HCT116 (cell line): Measurements from ENCODE around the gene WNT9B. TPM values are rescaled to one million over a fixed set of nuclear protein-coding genes. Genes with fewer than 3 reads are reported as not detected.

Experiments used
- ATAC-seq: fragments of 200-7000 bp; cut with Tn5 transposase; 2 replicates; pipeline ENCODE4 v1.9.1; 2020; ENCODE audit warnings: mild to moderate bottlenecking, moderate library complexity
- BruUV-seq: library from RNA; stranded (reverse); fragments of 400-500 nt; replicated peaks from 2 replicates; lab custom pipeline; 2021; lab: Mats Ljungman, UMichigan
- CTCF ChIA-PET: fragments of 300-600 bp; sonication (Branson Sonifier 250); formaldehyde crosslinking; loops from one replicate; lab custom pipeline; 2021; ENCODE audit warnings: antibody characterized with exemption; lab: Charles Lee
- POLR2A ChIA-PET: fragments of 300-600, 350-600 bp; sonication (Branson Sonifier 250); formaldehyde crosslinking; loops from one replicate; lab custom pipeline; 2021; ENCODE audit warnings: antibody characterized with exemption; lab: Charles Lee
- RAD21 ChIA-PET, 2 experiments: fragments of 300-600 bp; sonication (Branson Sonifier 250); formaldehyde crosslinking; loops; one replicate each; lab custom pipeline; 2023; ENCODE audit warnings: low total read pairs in 2 of 2; ENCODE audit not compliant: uncharacterized antibody in 2 of 2, unreplicated experiment in 2 of 2, low non-redundant PET in 1 of 2; lab: Charles Lee
- DNase-seq: peaks from one replicate; pipeline ENCODE4 v3.0.0-alpha.2; 2010; ENCODE audit warnings: low read depth, low spot score
- H2AFZ ChIP-seq: fragments of 200-600 bp; shearing (Covaris generic), sonication (generic); 2 replicates; pipeline ENCODE4 v1.6.1; 2017; ENCODE audit warnings: low read depth, mixed run types, mixed read lengths, antibody characterized with exemption, low read length; ENCODE audit not compliant: poor library complexity, severe bottlenecking
- H3K27ac ChIP-seq: 2 replicates; pipeline ENCODE4 v1.5.1; 2012; ENCODE audit warnings: low read depth, low read length
- H3K27me3 ChIP-seq: fragments of 200-600 bp; sonication (generic); 2 replicates; pipeline ENCODE4 v1.6.1; 2016; ENCODE audit warnings: mixed run types, low read length, mixed read lengths; ENCODE audit not compliant: insufficient read depth
- H3K36me3 ChIP-seq, 2 experiments: fragments of 200-500 bp in 1 of 2; fragments of 200-600 bp in 1 of 2; sonication (Bioruptor generic) in 1 of 2; sonication (generic) in 1 of 2; 2 replicates each; pipeline versions ENCODE4 v1.5.1 to v1.6.1; 2014 to 2016; ENCODE audit warnings: low read length in 2 of 2, inconsistent platforms in 1 of 2, mixed read lengths in 1 of 2, mixed run types in 1 of 2; ENCODE audit not compliant: insufficient read depth in 2 of 2, control insufficient read depth in 1 of 2
- H3K4me1 ChIP-seq, 2 experiments: fragments of 200-600 bp in 1 of 2; sonication (generic) in 1 of 2; 2 replicates each; pipeline versions ENCODE4 v1.5.1 to v1.6.1; 2012 to 2017; ENCODE audit warnings: low read length in 2 of 2, inconsistent platforms in 1 of 2, mild to moderate bottlenecking in 1 of 2, mixed read lengths in 1 of 2, mixed run types in 1 of 2, moderate library complexity in 1 of 2; ENCODE audit not compliant: insufficient read depth in 2 of 2, control insufficient read depth in 1 of 2
- H3K4me2 ChIP-seq: fragments of 200-600 bp; sonication (generic); 2 replicates; pipeline ENCODE4 v1.6.1; 2017; ENCODE audit warnings: mixed run types, low read length, mixed read lengths
- H3K4me3 ChIP-seq, 2 experiments: fragments of 200-600 bp in 1 of 2; sonication (generic) in 1 of 2; replicated peaks in 1 of 2; 2 replicates each; pipeline ENCODE4 v1.5.1; 2011 to 2016; ENCODE audit warnings: low read length in 2 of 2, control low read depth in 1 of 2, low read depth in 1 of 2, mild to moderate bottlenecking in 1 of 2, mixed read lengths in 1 of 2, mixed run types in 1 of 2
- H3K79me2 ChIP-seq: fragments of 200-600 bp; sonication (generic); 2 replicates; pipeline ENCODE4 v1.6.1; 2017; ENCODE audit warnings: mild to moderate bottlenecking, mixed run types, low read length, moderate library complexity, mixed read lengths; ENCODE audit not compliant: insufficient read depth
- H3K9ac ChIP-seq: fragments of 200-600 bp; sonication (generic); 2 replicates; pipeline ENCODE4 v1.6.1; 2016; ENCODE audit warnings: low read length, mixed read lengths
- H3K9me2 ChIP-seq: fragments of 200-600 bp; sonication (generic), shearing (Covaris generic); 2 replicates; pipeline ENCODE4 v1.6.1; 2017; ENCODE audit warnings: mixed run types, mild to moderate bottlenecking, moderate library complexity; ENCODE audit not compliant: insufficient read depth
- H3K9me3 ChIP-seq, 2 experiments: fragments of 200-500 bp in 1 of 2; fragments of 200-600 bp in 1 of 2; sonication (Bioruptor generic) in 1 of 2; sonication (generic) in 1 of 2; 2 replicates each; pipeline ENCODE4 v1.6.1; 2014 to 2017; ENCODE audit warnings: low read length in 2 of 2, mixed read lengths in 2 of 2, inconsistent platforms in 1 of 2, low read depth in 1 of 2, mild to moderate bottlenecking in 1 of 2, mixed run types in 1 of 2, moderate library complexity in 1 of 2; ENCODE audit not compliant: control insufficient read depth in 1 of 2, insufficient read depth in 1 of 2
- H4K20me1 ChIP-seq: fragments of 200-600 bp; sonication (generic), shearing (Covaris generic); 2 replicates; pipeline ENCODE4 v1.6.1; 2017; ENCODE audit warnings: mixed run types, mild to moderate bottlenecking, moderate library complexity; ENCODE audit not compliant: insufficient read depth
- CBX3 ChIP-seq: IDR thresholded peaks from 2 replicates; pipeline ENCODE4 v1.6.1; 2012; ENCODE audit warnings: low read depth
- SIN3A ChIP-seq: IDR thresholded peaks from 2 replicates; pipeline ENCODE4 v1.6.1; 2012; ENCODE audit warnings: low read depth
- intact Hi-C: fragments of 100-400 bp; cut with micrococcal nuclease; formaldehyde crosslinking; loops from 2 replicates; pipeline ENCODE4 v1.10.0; 2022
- total RNA-seq: library from RNA; stranded (reverse); gene quantifications from one replicate; pipeline ENCODE4 v1.2.1, GENCODE V29; 2021; ENCODE audit not compliant: unreplicated experiment
- TF ChIP-seq, protein P1 (sequence below): IDR thresholded peaks from 2 replicates; pipeline ENCODE4 v1.6.1; 2012

WNT9B gene
- total RNA-seq, 1 experiment from 2014 or later = not detected

DNA sequence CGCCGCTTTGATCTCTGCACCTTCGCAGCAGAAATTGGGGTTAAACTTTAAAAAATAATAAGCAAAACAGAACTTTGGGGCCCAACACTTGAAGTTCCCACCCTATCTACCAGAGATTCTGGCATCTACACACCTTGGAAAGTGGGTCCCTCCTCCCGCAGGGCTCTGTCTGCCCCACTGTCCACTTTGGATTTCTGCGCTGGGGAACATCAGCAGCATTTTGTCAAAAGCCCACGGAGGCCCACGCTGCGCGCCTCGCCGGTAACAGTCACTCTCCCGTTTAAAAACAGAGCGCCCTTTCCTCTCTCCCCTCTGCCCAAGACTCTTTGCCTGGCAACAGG, 725 bp upstream of the WNT9B start:
- Histone ChIP-seq H2AFZ (no peak overlapping the region), H3K79me2 (no peaks in the 10 kb centered on the region), H3K36me3 (no peaks in the 10 kb centered on the region), H3K9ac (no peak overlapping the region), H3K4me2 (no peak overlapping the region), H3K27ac (no peak overlapping the region), H3K27me3 (no peaks in the 10 kb centered on the region), H4K20me1 (no peaks in the 10 kb centered on the region), H3K4me1 (no peaks in the 10 kb centered on the region), H3K9me3 (no peaks in the 10 kb centered on the region), H3K4me3 (no peak overlapping the region), H3K9me2 (no peaks in the 10 kb centered on the region)
- intact Hi-C loops = no loop called here
- TF ChIP-seq CBX3 (no peak), SIN3A (no peak)
- no TSS peak for BruUV-seq
- RAD21 ChIA-PET = no interaction called here
- POLR2A ChIA-PET = no interaction called here
- no peak for ATAC-seq
- DNase-seq = no peak
- CTCF ChIA-PET = no interaction called here

DNA sequence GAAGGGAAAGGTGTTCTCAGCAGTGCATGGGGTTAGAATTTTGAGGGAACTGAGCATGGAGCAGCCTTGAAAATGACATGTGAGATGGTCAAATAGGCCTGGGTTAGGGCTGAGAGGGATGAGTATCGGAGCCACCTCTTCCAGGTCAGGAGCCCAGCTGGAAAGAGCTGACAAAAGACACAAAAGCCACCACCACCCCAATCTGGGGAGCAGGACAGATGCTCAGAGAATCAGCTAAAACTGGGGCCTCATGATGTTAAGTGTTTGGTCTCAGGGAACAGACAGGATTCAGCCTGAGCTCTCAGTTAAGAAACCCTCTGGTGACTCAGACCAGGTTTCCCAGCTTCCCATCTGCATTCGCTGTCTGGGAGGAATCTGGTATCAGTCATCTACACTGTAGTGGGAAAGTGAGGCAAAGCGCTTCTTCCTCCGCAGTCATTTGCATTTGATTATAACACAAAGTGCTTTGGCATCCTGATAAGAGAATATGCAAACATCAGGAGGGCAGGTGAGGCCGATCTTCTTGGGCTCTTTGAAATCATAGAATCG, 2.6 kb downstream of the WNT9B start:
- Histone ChIP-seq H3K9ac (no peak overlapping the region), H3K27ac (no peak overlapping the region), H3K4me1 (no peaks in the 10 kb centered on the region), H2AFZ (no peak overlapping the region), H3K36me3 (no peaks in the 10 kb centered on the region), H3K9me3 (no peaks in the 10 kb centered on the region), H3K27me3 (no peaks in the 10 kb centered on the region), H4K20me1 (no peaks in the 10 kb centered on the region), H3K4me2 (no peak overlapping the region), H3K4me3 (no peak overlapping the region), H3K79me2 (no peaks in the 10 kb centered on the region), H3K9me2 (no peaks in the 10 kb centered on the region)
- BruUV-seq = no TSS peak
- ChIA-PET RAD21 (no interaction called here), CTCF (no interaction called here), POLR2A (no interaction called here)
- TF ChIP-seq, protein P1, sequence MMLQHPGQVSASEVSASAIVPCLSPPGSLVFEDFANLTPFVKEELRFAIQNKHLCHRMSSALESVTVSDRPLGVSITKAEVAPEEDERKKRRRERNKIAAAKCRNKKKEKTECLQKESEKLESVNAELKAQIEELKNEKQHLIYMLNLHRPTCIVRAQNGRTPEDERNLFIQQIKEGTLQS = no peak
- TF ChIP-seq CBX3 = no peak
- ATAC-seq = no peak; the same call in 1 of the 2 replicates
- DNase-seq = no peak
- intact Hi-C loops = no loop called here
